ENCODE measurements around the gene RMND5A.
"Not testable (repeated sequence)": the region's sequence is repeated elsewhere in the genome, so short reads cannot be mapped to it uniquely, and the experiment has no call there.

Gene RMND5A

DNA sequence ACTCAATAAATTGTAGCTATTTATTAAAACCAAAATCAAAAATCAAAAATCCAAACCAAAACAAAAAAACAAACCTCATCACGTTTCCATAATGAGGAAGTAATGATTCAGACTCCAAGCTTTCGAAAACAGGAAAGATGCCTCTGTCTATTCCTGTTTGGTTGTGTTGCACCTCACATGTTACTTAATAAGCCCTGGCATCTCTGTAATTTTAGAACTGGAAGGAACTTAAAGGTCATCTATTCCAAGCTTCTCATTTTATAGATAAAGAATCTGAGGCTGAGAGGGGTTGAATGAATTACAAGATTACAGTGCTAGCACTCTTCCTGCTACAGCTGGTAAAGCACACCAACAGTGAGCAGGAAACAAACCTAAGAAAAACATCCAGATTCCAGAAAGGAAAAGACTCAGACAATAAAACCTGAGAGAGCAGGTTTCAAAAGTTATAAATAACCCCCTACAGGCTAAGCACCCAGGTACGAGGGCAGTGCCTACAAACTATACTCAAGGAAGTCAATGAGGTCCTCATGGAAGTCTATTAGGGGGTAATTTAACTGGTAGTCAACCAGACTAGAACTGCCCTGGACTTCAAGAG lies 5.4 kb upstream of the RMND5A start:
- DNase-seq = not testable (repeated sequence)

DNA sequence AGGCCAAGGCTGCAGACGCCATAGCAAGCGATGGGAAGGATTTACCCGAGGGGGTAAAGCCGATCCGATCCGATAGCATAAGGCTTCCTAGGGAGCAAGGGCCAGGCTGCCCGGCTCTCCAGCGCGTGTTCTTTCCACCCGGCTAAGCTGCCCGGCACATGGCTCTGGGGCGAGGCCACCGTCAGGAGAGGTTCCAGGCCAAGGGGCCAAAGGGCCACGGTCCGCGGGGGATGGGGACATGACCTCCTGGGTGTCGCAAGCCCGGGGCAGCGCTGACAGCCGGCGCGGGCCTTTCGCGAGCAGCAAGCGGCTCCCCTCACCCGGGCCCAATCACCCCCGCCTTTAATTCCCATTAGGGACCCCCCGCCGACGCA lies 841 bp upstream of the RMND5A start:
- DNase-seq = not testable (repeated sequence)

- peak; percentile 59 for DNase-seq
These were observed 639 bp downstream of the RMND5A start for GRCh38 chr2:86720540-86721320.

- DNase-seq = not testable (repeated sequence)
These were observed 5.6 kb downstream of the RMND5A start for GRCh38 chr2:86725706-86726105.

DNA sequence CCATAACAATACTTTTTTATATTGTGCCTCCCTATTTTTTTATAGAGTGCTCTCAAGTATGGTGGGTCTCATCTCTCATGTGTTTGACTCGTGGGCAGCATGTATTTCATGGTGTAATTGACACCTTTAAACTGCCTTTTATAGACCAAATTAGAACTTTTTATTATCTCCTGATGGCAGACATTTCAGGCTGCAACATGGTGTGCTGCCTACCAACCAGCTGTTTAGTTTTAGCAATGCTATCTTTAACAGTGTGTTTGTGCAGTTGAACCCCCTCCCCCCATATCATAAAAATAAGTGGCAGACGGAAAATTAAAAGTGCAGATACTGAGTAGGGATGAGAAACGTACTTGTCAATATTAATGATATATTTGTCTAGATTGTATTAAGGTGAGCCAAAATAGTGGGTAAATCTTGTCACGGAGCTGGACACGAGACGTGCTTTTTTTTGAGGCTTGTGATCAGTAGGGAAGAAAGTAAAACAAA lies 12.0 kb downstream of the RMND5A start:
- not testable (repeated sequence) for DNase-seq

DNA sequence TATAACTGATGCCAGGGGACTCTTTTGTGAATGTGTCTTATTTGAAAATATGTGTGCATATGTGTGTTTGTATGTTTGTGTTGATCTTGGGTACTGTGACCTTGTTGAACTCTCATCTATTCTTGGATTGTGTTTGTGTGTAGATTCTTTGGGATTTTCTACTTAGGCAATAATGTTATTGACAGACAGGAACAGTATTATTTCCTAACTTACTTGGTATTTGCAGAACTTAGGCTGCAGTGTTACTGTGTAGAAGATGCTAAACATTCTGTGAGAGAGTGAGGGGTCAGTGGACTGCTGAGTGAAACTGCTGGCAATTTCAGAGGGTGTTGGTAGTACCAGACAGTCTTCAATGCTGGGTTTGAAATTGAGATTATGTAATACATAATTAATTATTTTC lies 12.7 kb downstream of the RMND5A start:
- not testable (repeated sequence) for DNase-seq

DNA sequence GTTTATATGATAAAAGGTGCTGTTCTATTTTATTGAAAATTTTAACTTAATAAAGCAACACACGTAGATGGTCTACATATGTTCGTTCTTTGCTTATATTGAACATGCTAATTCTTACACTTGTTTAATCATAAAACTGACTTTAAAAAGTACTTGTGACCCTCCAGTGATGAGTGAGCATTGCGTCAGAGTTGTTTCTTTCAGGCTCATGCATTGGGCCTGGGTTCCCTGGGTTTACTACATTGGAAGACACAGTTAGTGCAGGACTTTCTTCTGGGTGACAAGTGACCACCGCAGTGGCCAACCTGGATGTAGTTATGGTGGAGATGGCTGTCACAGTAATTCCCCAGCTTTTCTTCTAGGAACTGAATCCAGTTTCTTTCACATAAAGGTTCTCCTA lies 13.4 kb downstream of the RMND5A start:
- DNase-seq = not testable (repeated sequence)

DNA sequence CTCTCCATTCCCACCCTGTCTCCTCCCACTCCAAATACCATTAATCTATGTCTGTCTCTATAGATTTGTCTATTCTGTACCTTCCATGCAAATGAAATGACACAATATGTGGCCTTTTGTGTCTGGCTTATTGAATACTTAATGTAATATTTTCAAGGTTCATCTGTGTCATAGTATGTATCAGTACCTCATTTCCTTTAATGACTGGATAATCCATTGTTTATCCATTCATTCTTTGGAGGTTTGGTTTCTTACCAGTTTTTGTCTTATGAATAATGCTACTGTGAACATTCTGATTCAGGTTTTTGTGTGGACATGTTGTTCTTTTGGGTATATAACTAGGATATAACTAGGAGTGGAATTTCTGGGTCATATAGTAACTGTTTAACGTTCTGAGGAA lies 14.8 kb downstream of the RMND5A start:
- DNase-seq = not testable (repeated sequence)

DNA sequence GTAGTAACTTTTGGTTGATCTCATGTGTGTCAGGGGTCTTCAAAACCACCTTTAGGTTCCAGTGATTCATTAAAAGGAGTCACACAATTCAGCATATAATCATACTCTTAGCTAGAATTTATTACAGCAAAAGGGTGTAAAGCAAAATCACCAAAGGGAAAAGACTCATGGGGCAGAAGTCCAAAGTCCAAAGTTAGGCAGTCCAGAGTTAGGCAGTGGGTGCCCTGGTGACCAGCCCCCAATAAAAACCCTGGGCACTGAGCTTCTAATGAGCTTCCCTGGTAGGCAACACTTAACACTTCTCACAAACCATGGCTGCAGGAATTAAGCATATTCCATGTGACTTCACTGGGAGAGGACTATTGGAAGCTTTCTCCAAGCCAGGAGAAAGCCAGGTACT lies 19.4 kb downstream of the RMND5A start:
- DNase-seq = not testable (repeated sequence)

DNA sequence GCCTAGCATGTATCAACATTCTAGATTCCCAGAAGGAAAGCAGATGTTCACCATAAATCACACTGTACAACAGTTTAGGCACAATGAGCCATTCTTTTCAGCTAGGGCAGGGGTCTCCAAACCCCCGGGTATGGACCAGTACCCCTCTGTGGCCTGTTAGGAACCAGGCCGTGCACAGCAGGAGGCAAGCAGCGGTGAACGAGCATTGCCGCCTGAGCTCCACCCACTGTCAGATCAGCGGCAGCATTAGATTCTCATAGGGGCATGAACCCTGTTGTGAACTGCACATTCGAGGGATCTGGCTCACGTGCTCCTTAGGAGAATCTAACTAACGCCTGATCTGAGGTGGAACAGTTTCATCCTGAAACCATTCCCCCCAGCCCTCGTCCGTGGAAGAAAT lies 19.8 kb downstream of the RMND5A start:
- not testable (repeated sequence) for DNase-seq

- not testable (repeated sequence) for DNase-seq
These were observed 21.9 kb downstream of the RMND5A start for GRCh38 chr2:86741889-86742498.

DNA sequence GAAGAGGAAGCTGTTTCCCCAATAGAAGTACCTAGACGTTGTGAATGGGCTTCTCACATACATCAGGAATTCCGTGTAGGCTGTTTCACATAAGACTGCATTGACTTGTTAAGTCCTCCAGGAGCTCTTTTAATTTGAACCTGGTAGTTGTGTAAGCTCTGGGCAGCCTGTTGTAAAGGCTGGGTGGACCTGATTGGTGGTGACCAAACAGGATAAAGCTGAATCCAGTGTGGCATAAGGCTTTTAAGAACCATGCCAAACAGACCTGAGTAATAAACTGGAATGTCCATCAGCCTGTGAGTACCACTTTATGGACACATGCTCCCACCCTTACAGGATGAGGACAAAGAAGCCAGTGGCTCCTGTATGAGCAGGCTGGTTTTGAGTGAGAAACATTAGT lies 24.1 kb downstream of the RMND5A start:
- DNase-seq = no peak

GRCh38 chr2:86746939-86747338 lies 26.8 kb downstream of the RMND5A start:
- DNase-seq = no peak

DNA sequence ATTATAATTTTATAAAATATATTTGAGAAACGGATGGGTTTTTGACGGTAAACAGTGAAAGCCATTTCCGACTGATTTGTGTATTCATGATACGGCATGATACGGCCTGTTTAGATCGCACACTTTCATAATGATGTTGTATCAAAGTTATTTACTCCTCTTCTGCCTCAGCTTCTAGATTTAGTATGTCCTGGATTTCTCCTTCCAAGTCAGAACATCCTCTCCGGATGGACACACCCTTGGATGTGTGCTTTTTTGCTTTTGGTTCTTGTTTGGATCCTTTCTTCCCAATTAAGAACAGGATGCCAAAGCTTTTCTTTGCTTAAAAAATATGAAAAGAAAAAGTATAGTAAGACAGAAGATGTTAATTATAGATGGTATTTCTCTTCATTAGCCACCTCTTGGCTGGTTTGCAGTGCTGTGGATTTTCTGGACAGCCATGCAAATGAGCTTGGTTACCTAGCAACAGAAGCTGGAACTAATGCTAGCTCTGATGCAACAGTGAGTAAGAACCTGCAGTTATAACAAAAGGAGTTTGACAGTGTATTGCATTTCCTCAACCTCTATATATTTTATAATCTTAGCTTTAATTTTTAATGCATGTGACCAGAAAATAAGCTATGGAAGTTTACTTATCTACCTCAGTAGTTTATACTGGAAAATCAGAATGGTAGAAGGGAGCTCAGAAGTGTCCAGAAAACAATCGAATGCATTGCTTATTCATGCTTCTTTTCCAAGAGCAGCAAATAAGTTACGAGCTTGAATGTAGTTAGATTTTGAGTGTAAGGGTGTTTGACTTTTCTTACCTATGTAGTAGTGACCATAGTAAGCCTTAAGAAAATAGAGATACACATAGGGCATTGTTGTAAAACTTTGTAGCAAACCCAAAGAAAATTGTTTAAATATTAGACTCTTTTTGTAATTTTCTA lies 27.9 kb downstream of the RMND5A start:
- no peak for DNase-seq

GRCh38 chr2:86750240-86750839 lies 30.2 kb downstream of the RMND5A start:
- DNase-seq = no peak

GRCh38 chr2:86751778-86752177 lies 31.7 kb downstream of the RMND5A start:
- no peak for DNase-seq

DNA sequence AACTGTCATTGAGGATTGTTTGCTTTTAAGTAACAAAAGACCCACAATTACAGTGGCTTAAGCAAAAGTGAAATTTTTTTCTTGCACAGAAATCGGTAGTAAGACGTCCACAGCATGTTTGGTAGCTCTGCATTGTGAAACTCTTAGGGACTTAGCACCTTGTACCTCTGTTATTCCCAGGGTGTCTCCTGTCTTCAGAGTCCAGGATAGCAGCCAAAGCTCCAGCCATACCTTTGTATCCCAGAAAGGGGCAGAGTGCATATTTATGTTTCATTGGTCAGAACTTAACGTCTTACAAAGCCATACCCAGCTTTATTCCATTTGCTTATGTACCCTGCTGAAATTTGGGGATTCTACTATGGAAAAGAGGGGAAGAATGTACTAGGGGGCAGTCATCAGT lies 32.8 kb downstream of the RMND5A start:
- no peak for DNase-seq

DNA sequence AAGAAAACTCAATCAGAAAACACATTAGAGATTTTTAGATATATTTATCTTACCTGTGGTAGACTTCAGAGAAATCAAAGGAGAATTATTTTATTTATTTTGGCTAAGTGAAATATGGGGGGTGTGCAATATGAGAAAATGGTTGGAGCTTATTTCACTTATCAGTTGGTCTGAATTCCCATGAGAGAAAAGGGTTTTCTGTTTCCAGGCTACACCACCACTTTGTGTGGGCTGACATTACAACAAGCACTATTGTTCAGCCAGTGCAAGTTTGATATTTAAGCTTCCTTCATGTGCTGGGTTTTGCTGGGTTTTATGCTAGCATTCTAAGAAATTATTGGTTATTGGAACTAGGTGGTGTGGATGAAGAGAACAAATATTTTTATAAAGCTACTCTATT lies 33.5 kb downstream of the RMND5A start:
- DNase-seq = no peak

DNA sequence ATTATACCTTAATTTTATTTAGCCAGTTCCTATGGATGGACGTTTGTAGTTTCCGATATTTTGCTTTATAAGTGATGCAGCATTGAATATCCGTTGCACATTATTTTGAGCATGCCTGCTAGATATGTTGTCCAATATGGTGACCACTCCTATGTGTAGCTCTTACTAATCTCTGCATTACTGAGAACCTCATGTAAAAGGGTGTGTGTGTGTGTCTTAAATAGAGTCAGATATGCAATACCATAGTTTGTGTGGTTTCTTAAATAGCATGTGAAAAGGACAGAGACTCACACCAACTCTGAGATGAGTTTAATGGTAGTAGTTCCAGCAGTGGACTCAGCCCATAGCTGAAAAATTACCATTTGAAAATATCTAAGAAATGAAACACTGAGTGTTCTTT lies 38.3 kb downstream of the RMND5A start:
- no peak for DNase-seq

DNA sequence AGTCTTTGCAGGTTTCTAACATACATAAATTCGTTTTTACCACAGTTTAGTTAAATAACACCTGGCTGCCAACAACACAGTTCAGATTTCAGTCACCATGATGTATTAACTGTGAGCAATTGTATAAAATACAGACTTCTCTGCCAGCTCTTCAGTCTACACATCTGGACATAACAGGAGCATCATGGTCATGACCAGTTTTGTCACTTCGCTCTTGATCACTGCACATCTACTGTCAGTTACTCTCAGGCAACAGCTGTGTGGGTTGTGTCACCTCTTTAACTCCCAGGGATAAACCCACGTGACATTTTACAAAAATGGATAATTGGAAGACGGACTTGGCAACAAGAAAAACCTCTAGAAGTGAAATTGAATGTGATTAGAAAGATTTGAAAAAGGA lies 40.3 kb downstream of the RMND5A start:
- DNase-seq = no peak

DNA sequence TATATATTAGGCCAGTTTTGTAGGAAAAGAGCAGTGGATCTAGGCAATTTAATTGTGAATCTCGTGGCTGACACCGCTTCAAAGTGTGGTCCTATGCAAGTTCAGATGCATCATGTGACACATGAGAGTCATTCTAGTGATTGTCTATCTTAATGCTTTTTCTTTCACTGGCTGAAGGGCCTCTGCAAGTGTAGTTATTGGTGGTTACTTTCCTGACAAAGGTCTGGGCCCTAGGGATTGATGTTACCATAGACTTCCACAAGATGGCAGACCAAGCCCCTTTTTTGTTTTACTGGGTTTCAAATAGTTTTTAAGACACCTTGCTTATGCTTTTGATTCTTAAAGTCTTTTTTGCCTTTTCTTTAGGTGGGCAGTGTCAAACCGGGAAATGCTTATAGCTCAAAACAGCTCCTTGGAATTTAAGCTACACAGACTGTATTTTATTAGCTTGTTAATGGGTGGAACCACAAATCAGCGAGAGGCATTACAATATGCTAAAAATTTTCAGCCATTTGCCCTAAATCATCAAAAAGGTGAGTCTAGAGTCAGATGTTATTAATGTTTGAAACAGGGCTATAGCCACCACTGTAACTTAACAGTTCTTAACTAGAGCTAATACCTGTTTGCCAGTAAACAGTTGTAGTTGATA lies 44.7 kb downstream of the RMND5A start:
- peak; percentile 25 for DNase-seq

GRCh38 chr2:86765310-86765695 lies 45.2 kb downstream of the RMND5A start:
- no peak for DNase-seq
